ENCODE measurements around the gene NLGN2.
A peak's percentile ranks its signal among the peaks of the same experiment; 100 is the strongest.

NLGN2 gene

GRCh38 chr17:7394452-7395191 lies 13.0 kb upstream of the NLGN2 start, which contains the start of gene PLSCR3:
PLSCR3 (minus strand) TSS chr17:7394525; CDS start chr17:7394110, 415 bp downstream.
- Histone ChIP-seq H3K4me3 (ENCODE audit: low read depth, low read length) (peak within 1 kb of the TSS; percentile 83), H3K36me3 (replicated peaks) (peaks cover 32% of the 10 kb centered on the region), H3K27ac (peak within 1 kb of the TSS; percentile 80), H3K27me3 (replicated peaks) (no peaks in the 10 kb centered on the region)
- DNase-seq = peak; percentile 78
- TF ChIP-seq CTCF (IDR thresholded peaks at IDR 0.05; ENCODE audit: low read depth, low read length, missing control alignments) = peak; percentile 71
- in situ Hi-C loops (cut with HindIII; ENCODE audit: low pct_ligation_motif_present, low sequenced_read_pairs) = no loop called here

- in situ Hi-C loops (cut with HindIII; ENCODE audit: low pct_ligation_motif_present, low sequenced_read_pairs) = no loop called here
- TF ChIP-seq CTCF (IDR thresholded peaks at IDR 0.05; ENCODE audit: low read depth, low read length, missing control alignments) = no peak
- Histone ChIP-seq H3K36me3 (replicated peaks) (peaks cover 16% of the 10 kb centered on the region), H3K27me3 (replicated peaks) (no peaks in the 10 kb centered on the region), H3K4me3 (ENCODE audit: low read depth, low read length) (no peak overlapping the region), H3K27ac (no peak overlapping the region)
- no peak for DNase-seq
Observed at GRCh38 chr17:7396147-7396546, 11.5 kb upstream of the NLGN2 start.

- no peaks in the 10 kb centered on the region for H3K27me3 ChIP-seq (replicated peaks)
- in situ Hi-C loops (cut with HindIII; ENCODE audit: low pct_ligation_motif_present, low sequenced_read_pairs) = no loop called here
- H3K36me3 ChIP-seq (replicated peaks) = no peaks in the 10 kb centered on the region
- no peak overlapping the region for H3K4me3 ChIP-seq (ENCODE audit: low read depth, low read length)
- no peak for TF ChIP-seq CTCF (IDR thresholded peaks at IDR 0.05; ENCODE audit: low read depth, low read length, missing control alignments)
- H3K27ac ChIP-seq = no peak overlapping the region
- DNase-seq = no peak
Observed at GRCh38 chr17:7398612-7399011, 9.0 kb upstream of the NLGN2 start.

- no peak for TF ChIP-seq CTCF (IDR thresholded peaks at IDR 0.05; ENCODE audit: low read depth, low read length, missing control alignments)
- H3K36me3 ChIP-seq (replicated peaks) = no peaks in the 10 kb centered on the region
- no peak for DNase-seq
- H3K27ac ChIP-seq = peak overlapping the region; percentile 51
- in situ Hi-C loops (cut with HindIII; ENCODE audit: low pct_ligation_motif_present, low sequenced_read_pairs) = no loop called here
- no peaks in the 10 kb centered on the region for H3K27me3 ChIP-seq (replicated peaks)
- H3K4me3 ChIP-seq (ENCODE audit: low read depth, low read length) = peak overlapping the region; percentile 83
Observed at GRCh38 chr17:7403043-7403726, 4.5 kb upstream of the NLGN2 start.

- peak overlapping the region; percentile 51 for H3K27ac ChIP-seq
- peaks cover under 1% of the 10 kb centered on the region for H3K36me3 ChIP-seq (replicated peaks)
- TF ChIP-seq CTCF (IDR thresholded peaks at IDR 0.05; ENCODE audit: low read depth, low read length, missing control alignments) = no peak
- H3K4me3 ChIP-seq (ENCODE audit: low read depth, low read length) = peak overlapping the region; percentile 83
- DNase-seq = no peak
- H3K27me3 ChIP-seq (replicated peaks) = no peaks in the 10 kb centered on the region
- in situ Hi-C loops (cut with HindIII; ENCODE audit: low pct_ligation_motif_present, low sequenced_read_pairs) = no loop called here
Observed at GRCh38 chr17:7403727-7403976, 4.0 kb upstream of the NLGN2 start.

Measured in brain microvascular endothelial cell (primary cell).